HG02610 (cell line): Measurements from ENCODE around the gene SLC6A6.

Experiments used
- ATAC-seq: cut with Tn5 transposase; IDR thresholded peaks from one replicate; pipeline ENCODE4 v1.9.1; 2021; ENCODE audit warnings: mild to moderate bottlenecking, moderate library complexity; ENCODE audit not compliant: unreplicated experiment

Gene SLC6A6

DNA sequence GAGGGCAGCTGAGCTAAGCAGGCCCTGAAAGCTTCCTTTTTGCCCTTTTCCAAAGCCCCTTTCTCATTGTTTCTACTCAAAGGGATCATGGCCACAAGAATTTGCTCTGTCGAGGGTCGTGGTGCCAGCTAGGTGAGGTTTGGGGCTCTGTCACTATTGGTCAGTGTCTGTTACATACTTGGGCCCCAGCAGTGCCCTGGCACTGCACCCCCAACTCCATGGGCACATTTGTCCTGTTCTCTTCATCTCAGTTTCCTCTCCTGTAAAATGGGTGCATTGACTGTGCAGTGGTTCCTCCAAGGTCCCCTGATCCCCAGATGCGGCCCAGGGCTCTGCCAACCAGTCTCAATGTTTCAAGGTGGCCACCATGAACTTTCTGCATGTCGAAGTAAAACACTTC lies 62.1 kb downstream of the SLC6A6 start:
- no peak for ATAC-seq

DNA sequence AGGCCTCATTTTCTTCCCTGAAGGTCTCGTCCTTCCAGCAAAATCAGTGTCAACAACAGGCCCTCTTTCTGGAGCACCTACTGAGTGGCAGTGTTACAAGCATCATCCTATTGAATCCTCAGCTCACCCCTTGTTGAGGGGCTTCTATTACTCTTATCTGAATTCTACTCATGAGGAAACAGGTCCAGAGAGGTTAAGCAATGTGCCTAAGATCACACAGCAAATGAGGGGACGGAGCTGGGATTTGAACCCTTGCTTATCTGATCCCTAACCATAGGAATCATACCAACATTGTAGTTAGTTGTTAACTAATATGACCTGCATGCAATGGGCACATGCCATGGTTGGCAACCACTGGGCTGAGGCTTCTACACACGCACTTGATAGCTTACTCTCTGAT lies 63.0 kb downstream of the SLC6A6 start:
- no peak for ATAC-seq

DNA sequence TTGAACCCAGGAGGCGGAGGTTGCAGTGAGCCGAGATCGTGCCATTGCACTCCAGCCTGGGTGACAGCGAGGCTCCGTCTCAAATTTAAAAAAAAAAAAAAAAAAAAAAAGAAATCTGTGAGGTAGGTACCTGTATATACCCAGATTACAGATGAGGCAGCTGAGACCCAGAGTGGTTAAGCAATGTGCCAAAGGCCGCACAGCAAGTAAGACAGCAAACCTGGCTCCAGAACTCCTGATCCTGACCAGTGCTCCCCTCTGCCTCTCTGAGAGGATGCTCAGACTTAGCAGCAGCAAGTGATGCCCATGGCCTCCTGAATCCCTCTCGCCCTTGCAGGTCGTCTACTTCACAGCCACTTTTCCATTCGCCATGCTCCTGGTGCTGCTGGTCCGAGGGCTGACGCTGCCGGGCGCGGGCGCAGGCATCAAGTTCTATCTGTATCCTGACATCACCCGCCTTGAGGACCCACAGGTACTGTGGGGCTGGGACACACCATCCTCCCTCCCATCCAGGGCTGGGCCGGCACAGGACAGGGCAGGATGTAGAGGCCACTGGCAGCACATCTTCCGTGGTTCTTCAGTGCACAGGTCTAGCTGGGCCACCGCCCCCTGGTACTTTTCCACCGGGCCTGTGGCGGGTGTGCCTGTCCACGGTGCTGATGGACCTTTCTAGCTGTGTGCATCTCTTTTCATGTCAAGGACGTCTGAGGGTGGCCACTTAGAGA lies 63.9 kb downstream of the SLC6A6 start:
- ATAC-seq, result no peak

DNA sequence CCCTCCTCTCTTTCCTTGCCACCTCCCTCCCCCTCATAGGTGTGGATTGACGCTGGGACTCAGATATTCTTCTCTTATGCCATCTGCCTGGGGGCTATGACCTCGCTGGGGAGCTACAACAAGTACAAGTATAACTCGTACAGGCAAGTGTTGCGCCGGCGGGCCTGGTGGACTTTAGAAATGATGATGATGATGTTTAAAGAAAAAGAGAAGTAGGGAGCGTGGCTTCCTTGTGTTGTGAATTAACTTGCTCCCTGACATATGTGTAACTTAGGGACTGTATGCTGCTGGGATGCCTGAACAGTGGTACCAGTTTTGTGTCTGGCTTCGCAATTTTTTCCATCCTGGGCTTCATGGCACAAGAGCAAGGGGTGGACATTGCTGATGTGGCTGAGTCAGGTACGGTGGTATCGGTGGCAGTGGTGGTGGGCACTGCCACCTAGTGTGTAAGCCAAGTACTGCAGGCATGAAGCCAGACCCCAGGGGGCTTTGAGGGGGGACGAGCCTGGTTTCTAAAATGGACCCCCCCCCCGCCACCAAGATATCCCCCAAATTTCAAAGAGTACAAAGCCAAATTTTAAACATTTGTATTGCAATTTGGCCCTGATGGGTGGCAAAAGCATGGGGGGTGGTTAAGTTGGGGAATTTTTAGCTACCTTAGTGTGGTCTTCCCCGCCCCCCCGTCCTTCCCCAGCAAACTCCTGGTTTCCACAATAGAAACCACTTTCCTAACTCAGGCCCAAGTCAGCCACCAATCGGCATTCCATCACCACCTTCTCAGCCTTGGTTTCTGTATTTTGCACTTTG lies 65.6 kb downstream of the SLC6A6 start:
- no peak for ATAC-seq

DNA sequence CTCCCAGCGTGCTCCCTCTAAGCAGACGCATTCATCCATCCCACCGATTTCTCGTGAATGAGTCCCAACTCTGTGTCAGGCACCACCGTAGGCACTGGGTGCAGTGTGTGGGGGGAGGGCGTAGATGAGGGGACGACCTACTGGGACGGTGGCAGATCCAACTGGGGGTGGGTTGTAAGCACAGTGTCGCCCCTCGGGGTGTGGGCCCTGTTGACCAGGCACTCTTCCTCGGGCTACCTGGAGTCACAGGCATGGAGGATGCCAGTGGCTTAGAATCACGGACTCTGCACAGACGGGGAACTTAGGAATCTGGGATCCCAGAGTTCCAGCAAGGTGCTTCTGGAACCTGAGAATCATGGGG lies 66.2 kb downstream of the SLC6A6 start:
- no peak for ATAC-seq

DNA sequence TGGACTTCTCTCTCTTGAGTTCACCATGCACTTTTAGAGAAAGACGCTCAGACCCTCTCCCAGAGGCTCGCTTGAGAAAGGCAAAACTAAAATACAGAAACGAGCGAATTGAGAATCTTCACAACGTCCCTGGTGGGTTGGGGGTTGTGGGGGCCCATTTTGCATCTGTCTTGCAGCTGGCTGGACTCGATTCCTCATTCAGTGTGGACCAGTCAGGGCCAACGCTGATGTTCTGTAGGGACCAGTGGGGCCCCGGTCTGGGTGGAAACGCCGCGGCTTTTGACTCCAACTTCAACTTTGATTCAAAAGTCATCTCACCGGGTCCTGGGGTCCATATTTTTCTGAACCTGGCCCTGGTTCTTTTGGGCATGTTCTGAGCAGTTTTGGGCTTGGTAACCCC lies 68.1 kb downstream of the SLC6A6 start:
- ATAC-seq, result no peak

DNA sequence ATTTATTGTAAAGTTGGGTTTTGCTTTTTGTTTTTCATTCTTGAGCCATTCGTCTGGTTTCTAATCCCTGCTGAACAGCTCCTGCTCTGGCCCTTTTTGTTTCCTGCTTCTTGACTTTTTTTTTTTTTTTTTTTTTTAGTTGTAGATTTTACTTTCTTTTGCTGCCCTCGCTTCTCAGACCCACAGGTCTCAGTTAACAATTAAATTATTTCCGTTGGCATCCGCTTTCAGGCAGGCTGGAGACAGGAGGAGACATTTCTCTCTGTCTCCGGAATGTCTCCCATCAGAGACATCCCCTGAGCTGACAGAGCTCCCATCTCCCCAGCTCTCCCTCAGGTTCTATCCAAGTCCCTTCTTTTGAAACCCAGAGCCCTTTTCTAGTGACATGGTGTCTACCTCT lies 68.6 kb downstream of the SLC6A6 start:
- ATAC-seq, result no peak

DNA sequence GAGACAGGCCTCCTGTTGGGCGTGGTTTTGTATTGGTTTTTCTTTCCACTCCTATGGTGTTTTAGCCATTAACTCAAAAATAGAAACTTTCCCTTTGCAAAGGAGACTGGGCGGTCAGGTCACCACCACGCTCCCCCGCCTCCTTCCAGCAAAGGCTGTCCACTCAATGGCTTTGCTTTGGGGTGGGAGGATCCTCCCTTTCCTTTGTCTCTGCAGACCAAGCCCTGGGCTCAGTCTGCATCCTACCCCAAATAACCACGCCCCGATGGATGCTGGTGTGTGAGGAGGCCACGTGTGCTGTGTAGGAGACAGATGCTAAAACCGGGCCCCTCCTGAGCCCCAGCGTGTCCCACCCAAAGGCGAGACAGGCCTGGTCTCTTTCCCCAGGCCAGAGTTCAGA lies 69.3 kb downstream of the SLC6A6 start:
- no peak for ATAC-seq

DNA sequence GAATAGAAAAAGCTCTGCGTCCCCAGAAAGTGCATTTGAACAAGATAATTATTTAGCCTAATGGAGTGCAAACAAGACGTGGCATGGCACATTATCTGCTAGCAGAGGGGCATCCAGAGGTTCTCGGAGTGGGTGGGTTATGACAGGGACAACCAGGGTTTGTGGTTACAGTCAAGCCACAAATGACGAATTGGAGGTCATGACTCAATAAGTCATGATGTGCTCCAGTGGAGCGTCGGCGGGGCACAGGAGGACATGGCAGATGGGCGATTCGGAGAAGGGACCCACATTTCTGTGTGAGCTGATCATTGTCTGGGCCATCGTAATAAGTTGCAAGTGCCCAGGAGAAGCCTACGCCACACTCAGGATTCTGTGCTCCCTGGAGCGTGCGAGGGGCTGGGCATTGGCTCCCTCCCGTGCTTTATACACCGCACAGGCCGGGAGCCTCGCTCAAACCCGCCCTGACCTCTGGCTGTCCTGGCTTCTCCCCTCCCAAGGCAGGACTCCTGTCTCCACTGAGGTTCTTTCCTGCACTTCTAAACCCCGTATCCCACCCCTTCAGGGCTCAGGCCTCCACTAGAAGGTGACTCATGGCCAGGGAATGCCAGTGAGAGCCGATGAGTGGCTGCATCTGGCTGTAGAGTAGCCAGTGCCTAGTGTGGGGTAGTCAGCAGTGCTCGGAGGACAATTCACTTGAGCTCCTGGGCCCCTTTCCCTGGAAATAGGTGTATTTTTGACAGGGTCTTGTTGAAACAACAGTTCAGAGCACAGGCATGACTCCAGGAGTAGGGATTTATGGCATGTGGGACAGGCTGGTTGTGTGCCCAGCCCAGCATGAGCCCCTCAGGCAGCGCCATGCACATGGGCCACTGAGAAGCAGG lies 70.3 kb downstream of the SLC6A6 start:
- ATAC-seq, result no peak

DNA sequence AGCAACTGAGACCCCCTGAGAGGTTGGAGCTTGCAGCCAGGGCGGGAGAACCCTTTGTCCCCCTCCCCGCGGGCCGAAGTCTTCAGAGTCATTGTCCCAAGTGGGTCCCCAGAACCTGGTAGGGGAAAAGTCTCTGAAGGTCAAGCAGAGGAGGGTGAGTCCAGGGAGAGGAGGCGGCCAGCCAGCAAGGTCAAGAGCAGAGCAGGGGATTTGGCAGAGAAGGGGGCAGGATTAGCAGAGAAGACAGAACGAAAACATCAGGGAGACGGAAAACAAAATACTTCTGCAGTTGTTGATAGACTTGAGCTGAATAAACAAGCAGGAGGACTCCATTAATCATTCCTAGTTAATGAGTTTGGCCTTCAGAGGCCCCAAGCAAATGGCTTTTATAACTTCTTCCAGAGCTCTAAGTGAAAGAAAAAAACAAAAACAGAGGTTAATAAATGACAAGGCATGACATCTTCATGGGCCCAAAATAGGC lies 71.0 kb downstream of the SLC6A6 start:
- no peak for ATAC-seq

DNA sequence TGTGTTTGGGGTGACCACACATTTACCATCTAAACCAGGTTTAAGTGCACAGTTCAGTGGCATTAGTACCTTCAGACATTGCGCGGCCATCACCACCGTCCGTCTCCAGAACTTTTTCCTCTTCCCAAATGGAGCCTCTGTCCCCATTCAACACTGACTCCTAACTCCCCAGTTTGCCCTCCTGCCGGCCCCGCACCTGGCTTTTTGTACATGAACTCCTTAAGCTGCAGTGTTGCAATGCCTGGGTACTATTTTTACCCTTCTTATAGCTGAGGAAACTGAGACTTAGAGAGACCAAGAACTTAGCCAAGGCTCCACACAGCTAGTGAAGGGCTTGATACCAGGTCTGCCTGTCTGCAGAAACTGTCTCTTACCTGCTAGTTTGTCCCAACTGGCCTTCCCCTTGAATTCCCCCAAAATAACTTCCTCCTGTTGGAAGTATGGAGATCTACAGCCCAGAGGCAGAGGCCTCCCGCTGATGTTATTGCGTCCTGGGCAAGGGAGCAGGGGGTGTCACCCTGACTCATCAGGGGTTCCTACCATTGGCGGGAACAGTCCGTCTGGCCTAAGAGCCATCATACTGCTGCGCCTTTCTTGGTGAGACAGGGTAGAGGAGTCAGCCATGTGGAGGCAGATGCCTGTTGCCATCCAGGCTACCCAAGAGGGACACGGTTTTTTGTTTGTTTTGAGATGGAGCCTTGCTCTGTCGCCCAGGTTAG lies 72.1 kb downstream of the SLC6A6 start:
- no peak for ATAC-seq

DNA sequence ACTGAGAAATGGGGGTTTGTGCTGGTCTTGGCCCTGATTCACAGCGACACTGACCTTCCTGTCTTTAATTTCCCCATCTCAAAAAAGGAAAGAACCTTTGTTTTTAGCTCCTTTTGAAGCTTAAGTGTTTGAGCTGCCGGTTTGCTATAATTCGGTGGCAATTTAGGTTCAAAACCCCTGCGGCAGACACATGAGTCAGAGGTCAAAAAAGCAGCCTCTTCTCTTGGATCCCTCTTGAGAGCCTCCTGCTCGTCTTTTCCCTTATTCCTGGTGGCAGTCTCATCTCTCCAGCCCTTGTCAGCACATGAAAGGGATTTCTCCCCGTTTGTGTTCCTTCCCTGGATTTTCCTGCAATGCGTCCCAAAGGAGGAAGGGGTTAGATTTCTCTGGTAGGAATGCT lies 73.2 kb downstream of the SLC6A6 start:
- ATAC-seq, result no peak

DNA sequence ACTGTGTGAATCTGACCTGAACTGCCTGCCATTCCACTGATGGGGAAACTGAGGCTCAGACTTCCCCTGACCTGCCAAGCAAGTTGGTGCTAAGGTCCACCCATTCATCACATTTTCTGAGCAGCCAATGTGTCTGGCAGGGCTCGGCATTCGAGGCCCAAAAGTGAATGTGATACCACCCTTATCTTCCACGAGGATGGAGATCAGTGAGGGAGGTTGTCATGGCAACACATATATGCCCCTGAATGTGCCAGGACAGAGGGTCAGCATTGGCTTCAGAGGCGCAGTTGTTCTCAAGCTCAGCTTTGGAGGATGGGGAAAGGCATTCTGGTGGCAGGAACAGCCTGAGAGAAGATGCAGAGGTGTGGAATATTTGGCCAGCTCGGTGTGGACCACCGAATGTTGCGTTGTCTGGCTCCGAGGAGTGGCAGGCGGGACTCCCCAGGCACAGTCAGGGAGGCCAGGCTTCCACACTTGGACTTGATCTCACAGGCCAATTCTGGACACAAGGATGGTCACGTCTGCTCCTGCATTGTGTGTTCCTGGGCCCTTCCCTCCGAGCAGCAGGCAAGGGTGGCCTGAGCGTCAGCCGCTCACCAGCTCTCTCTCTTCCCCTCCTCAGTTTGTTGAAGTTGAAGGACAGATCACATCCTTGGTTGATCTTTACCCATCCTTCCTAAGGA lies 74.3 kb downstream of the SLC6A6 start:
- no peak for ATAC-seq

DNA sequence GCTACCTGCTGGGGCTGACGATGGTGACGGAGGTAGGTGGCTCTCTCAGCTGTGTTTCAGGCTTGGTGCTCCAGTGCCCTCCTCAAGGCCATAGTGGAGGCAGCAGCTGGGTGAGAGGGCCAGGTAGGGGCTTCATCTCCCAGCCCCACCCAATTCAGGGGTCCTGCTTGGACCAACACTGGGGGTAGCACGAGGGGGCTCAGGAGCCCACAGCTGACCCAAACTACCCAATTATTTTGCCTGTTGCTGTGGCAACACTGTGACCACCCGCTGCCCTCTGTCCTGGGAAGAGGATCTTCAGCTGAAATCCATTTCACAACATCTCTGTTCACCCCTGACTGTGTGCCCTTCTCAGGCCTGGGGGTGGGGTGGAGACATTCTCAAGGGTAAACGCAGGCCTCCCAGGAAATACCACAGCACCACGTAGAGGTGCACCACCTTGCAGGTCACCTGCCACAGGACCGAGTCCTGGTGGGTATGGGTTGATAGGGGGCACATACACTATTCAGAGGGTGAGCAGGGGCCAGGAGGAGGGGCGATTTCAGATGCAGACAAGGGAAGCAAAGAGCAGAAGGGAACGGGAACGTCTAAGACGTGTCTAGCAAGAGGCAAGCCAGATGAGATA lies 75.0 kb downstream of the SLC6A6 start:
- ATAC-seq, result no peak

DNA sequence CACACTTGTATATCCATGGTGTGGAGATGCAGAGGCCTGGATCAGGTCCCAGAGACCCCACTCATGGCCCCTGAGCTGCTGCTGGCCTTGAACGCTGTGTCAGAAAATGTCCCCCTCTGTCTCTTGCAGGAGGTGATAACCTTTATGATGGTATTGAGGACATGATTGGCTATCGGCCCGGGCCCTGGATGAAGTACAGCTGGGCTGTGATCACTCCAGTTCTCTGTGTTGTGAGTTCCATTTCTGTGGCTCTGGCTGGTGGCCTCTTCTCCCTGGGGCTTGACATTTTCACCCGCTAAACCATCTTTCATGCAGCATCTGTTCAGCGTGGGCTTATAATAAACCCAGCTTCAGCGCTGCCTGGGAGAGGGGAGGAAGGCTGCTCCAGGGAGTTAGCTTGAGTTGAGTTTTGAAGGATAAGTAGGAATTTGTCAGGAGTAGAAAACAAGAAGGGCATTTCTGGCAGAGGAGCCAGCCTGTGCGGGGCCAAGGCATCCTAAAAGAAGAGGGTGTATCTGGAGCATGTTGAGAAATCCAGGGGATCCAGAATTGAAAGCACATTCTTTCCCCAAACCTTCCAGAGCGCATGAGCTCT lies 76.6 kb downstream of the SLC6A6 start:
- ATAC-seq, result no peak

DNA sequence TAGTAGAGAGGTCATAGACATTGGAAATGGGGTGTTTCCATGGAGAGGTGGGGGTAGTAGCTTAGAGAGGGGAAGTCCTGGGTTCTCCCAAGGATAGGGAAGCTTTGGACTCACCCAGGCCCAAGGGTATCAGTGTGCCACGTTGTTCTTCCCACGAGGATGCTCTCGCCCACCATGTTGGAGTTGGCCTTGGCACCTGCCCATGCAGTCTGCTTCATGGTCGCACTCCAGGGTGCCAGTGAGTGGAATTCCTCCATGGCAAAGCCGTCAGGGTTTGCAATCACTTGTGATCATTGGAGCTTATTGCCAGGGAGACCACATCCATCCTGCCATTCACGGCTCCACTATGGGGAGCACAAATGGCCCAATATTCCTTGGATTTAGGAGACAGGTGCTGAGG lies 77.2 kb downstream of the SLC6A6 start:
- ATAC-seq, result no peak

DNA sequence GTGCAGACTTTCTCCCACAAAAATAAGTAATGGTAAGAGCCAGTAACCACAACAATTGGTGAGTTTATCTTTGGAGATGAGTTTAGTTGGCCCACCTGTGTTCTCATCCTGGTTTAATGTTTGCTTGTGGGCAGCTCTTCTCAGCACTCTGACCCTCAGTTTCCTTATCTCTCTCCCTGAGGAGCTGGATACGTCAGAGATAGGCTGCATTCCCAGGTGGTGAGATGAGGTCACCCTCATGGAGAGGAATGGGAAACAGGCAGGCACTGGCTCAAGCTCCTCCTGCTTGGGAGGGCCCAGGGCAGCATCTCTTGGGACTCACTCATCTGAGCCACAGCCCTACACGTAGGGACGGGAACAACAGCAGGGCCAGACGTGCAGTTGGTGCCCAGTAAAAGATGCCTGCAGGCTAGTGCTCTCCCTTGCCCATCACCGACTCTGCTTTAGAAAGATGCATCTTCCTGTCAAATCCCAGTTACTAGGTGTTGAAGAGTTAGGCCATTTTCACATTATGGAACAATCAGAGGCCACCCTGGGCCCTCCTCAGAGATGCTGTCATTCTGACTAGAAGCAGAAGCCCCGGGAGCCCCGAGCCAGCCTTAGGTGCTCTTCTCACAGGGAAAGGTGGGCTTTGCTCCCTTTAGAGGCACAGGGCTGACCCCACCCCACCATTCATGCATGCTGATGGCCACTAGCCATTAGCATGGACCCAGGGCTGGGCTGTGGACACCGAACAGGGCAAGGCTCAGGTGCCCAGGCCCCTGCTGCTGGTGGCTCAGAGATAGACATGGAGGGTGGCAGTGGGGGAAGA lies 78.0 kb downstream of the SLC6A6 start:
- ATAC-seq, result no peak

DNA sequence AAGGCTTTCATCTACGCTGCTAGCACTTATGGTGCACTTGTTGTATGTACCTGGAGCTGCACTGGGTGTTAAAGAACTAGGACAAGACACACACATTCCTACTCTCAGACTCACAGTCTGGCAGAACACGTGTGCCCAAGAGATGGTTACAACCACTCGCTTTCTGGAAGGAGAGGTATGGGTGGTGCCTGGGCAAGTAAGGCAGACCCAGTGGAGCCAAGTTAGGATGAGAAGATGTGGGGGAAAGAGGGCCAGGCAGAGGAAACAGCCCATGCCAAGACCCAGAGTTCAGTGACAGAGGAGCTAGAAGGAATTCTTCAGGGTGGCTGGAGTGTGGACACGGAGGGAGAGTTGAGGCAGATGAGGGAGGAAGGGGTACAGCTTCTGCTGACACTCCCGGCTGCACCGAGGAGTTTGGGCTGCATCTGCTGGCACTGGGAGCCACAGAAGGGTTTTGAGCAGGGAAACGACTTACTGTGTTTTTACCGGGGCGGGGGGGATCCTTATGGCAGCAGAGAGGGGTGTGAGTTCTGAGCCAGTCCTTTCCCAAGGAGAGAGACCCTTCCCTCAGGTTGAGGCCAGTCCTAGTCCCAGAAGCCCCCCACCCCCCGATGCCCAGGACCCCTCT lies 78.7 kb downstream of the SLC6A6 start:
- no peak for ATAC-seq
